ENCODE results near the gene PTPRJ.
A peak's percentile ranks its signal among the peaks of the same experiment; 100 is the strongest.

PTPRJ gene

DNA sequence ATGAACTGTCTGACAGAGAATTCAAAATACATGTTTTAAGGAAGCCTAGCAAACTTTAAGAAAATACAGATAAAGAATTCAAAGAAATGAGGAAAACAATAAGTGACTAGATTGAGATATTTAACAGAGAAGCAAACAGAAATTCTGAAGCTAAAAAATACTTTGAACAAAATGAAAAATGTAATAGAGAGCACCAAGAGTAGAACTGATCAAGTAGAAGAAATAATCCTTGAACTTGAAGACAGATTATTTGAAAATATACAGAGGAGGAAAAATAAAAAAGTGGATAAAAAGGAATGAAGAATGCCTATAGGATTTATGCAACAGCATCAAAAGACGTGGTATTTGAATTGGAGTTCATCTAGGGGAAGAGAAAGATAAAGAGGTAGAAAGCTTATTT, 134.4 kb downstream of the PTPRJ start:
- Histone ChIP-seq H3K36me3 (ENCODE audit: insufficient read depth, low read length) (no peaks in the 10 kb centered on the region), H4K20me1 (ENCODE audit: insufficient read depth, low read length, poor library complexity, severe bottlenecking) (no peaks in the 10 kb centered on the region), H3K4me1 (ENCODE audit: insufficient read depth, low read length, poor library complexity, severe bottlenecking) (peaks cover under 1% of the 10 kb centered on the region), H3K79me2 (ENCODE audit: insufficient read depth, low read length) (no peaks in the 10 kb centered on the region), H2AFZ (ENCODE audit: low read length) (no peak overlapping the region), H3F3A (ENCODE audit: low read depth) (no peaks in the 10 kb centered on the region), H3K4me3 (ENCODE audit: low read length, poor library complexity, severe bottlenecking) (no peak overlapping the region), H3K9me3 (ENCODE audit: insufficient read depth, low read depth, low read length) (peaks cover 11% of the 10 kb centered on the region), H3K27me3 (ENCODE audit: insufficient read depth, low read length, poor library complexity, severe bottlenecking) (no peaks in the 10 kb centered on the region), H3K9me2 (replicated peaks; ENCODE audit: low read depth, low read length) (no peaks in the 10 kb centered on the region), H3K4me2 (ENCODE audit: low read depth, low read length, poor library complexity, severe bottlenecking) (no peak overlapping the region), H3K9ac (ENCODE audit: low read depth, low read length, poor library complexity, severe bottlenecking) (no peak overlapping the region)
- TF ChIP-seq EZH2phosphoT487 (IDR thresholded peaks at IDR 0.05; ENCODE audit: borderline replicate concordance) = no peak
- TF ChIP-seq, protein P1, sequence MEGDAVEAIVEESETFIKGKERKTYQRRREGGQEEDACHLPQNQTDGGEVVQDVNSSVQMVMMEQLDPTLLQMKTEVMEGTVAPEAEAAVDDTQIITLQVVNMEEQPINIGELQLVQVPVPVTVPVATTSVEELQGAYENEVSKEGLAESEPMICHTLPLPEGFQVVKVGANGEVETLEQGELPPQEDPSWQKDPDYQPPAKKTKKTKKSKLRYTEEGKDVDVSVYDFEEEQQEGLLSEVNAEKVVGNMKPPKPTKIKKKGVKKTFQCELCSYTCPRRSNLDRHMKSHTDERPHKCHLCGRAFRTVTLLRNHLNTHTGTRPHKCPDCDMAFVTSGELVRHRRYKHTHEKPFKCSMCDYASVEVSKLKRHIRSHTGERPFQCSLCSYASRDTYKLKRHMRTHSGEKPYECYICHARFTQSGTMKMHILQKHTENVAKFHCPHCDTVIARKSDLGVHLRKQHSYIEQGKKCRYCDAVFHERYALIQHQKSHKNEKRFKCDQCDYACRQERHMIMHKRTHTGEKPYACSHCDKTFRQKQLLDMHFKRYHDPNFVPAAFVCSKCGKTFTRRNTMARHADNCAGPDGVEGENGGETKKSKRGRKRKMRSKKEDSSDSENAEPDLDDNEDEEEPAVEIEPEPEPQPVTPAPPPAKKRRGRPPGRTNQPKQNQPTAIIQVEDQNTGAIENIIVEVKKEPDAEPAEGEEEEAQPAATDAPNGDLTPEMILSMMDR (conservative IDR thresholded peaks at IDR 0.05; ENCODE audit: low read length) = no peak

DNA sequence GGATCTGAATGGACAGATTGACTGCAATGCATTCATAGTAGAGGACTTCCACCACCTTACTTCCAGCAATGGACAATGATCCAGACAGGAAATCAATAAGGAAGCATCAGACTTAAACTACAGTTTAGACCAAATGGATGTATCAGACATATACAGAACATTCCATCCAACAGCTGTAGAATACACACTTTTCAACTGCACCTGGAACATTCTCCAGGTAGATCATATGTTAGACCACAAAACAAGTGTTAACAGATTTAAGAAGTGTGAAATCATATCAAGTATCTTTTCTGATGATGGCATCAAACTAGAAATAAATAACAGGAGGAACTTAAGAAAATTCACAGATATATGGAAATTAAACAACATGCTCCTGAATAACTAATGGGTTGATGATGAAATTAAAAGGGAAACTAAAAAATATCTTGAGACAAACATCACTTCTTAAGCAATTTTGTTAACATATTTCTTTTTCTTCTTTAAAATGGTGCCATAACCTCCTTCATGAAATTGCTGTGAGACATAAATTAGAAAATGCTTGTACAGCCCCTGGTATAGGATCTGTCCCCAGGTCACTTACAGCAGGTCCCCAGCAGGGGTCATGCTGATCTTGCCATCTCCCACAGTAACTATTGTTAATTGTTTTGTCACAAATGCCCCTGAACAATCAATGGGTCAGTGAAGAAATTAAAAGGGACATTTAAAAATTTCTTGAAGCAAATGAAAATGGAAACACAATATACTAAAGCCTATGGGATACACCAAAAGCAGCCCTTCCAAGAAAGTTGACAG, 136.3 kb downstream of the PTPRJ start:
- no peaks in the 10 kb centered on the region for H3K9me2 ChIP-seq (replicated peaks; ENCODE audit: low read depth, low read length)
- no peak overlapping the region for H3K9ac ChIP-seq (ENCODE audit: low read depth, low read length, poor library complexity, severe bottlenecking)
- H4K20me1 ChIP-seq (ENCODE audit: insufficient read depth, low read length, poor library complexity, severe bottlenecking) = no peaks in the 10 kb centered on the region
- H3K4me3 ChIP-seq (ENCODE audit: low read length, poor library complexity, severe bottlenecking) = no peak overlapping the region
- H3K9me3 ChIP-seq (ENCODE audit: insufficient read depth, low read depth, low read length) = peaks cover 11% of the 10 kb centered on the region
- no peaks in the 10 kb centered on the region for H3K79me2 ChIP-seq (ENCODE audit: insufficient read depth, low read length)
- no peak overlapping the region for H3K4me2 ChIP-seq (ENCODE audit: low read depth, low read length, poor library complexity, severe bottlenecking)
- H3K36me3 ChIP-seq (ENCODE audit: insufficient read depth, low read length) = no peaks in the 10 kb centered on the region
- H3K27me3 ChIP-seq (ENCODE audit: insufficient read depth, low read length, poor library complexity, severe bottlenecking) = no peaks in the 10 kb centered on the region
- H3F3A ChIP-seq (ENCODE audit: low read depth) = no peaks in the 10 kb centered on the region
- H3K4me1 ChIP-seq (ENCODE audit: insufficient read depth, low read length, poor library complexity, severe bottlenecking) = no peaks in the 10 kb centered on the region
- H2AFZ ChIP-seq (ENCODE audit: low read length) = no peak overlapping the region
- no peak for TF ChIP-seq EZH2phosphoT487 (IDR thresholded peaks at IDR 0.05; ENCODE audit: borderline replicate concordance)
- TF ChIP-seq, protein P1 (conservative IDR thresholded peaks at IDR 0.05; ENCODE audit: low read length) = peak; percentile 81

DNA sequence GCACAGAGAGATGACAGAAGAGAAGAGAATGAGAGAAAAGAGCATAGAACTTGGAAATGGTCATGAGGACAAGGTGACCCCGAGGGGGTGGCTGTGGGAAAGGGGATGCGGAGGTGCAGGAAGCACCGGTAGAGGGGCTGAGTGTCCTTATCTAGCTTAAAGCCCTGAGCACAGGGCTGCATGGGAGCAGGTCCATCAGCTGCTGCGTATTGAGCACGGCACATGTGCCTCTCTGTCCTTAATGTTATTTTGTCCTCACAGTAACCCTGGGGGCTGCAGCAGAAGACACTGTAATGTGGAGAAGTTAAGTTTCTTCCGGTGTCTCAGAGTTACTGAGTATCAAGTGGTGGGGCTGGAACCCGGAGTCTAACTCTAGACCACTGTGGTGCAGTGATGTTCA, 141.9 kb downstream of the PTPRJ start:
- no peak overlapping the region for H3K9ac ChIP-seq (ENCODE audit: low read depth, low read length, poor library complexity, severe bottlenecking)

More for the DNA sequence above, 141.9 kb downstream of the PTPRJ start:
- Histone ChIP-seq H3K4me3 (ENCODE audit: low read length, poor library complexity, severe bottlenecking) (no peak overlapping the region), H3K36me3 (ENCODE audit: insufficient read depth, low read length) (no peaks in the 10 kb centered on the region), H2AFZ (ENCODE audit: low read length) (no peak overlapping the region), H3K4me1 (ENCODE audit: insufficient read depth, low read length, poor library complexity, severe bottlenecking) (no peaks in the 10 kb centered on the region), H3K79me2 (ENCODE audit: insufficient read depth, low read length) (no peaks in the 10 kb centered on the region), H3K27me3 (ENCODE audit: insufficient read depth, low read length, poor library complexity, severe bottlenecking) (no peaks in the 10 kb centered on the region), H3K4me2 (ENCODE audit: low read depth, low read length, poor library complexity, severe bottlenecking) (no peak overlapping the region), H3K9me3 (ENCODE audit: insufficient read depth, low read depth, low read length) (no peaks in the 10 kb centered on the region), H4K20me1 (ENCODE audit: insufficient read depth, low read length, poor library complexity, severe bottlenecking) (no peaks in the 10 kb centered on the region), H3F3A (ENCODE audit: low read depth) (no peaks in the 10 kb centered on the region), H3K9me2 (replicated peaks; ENCODE audit: low read depth, low read length) (no peaks in the 10 kb centered on the region)
- no peak for TF ChIP-seq EZH2phosphoT487 (IDR thresholded peaks at IDR 0.05; ENCODE audit: borderline replicate concordance)
- TF ChIP-seq, protein P1 (conservative IDR thresholded peaks at IDR 0.05; ENCODE audit: low read length) = no peak

Measured in Loucy (cell line).